Liver (tissue), 9 donors: ENCODE data around the gene GINS2. TPM values are rescaled to one million over a fixed set of nuclear protein-coding genes. Genes with fewer than 3 reads are reported as not detected.

Source experiments
- DNase-seq: peaks from one replicate; pipeline ENCODE4 v3.0.0-alpha.2; 2017; ENCODE audit warnings: low spot score
- H3K27ac ChIP-seq, 2 donors: one replicate each; pipeline ENCODE4 v1.7.0; 2013; ENCODE audit warnings: inconsistent platforms in 2 of 2, low read length in 2 of 2, control low read depth in 1 of 2, low read depth in 1 of 2, mild to moderate bottlenecking in 1 of 2
- H3K27me3 ChIP-seq, 4 donors: one replicate each; pipeline versions ENCODE4 v1.6.1 to v1.7.0; 2013; ENCODE audit warnings: low read length in 3 of 4, inconsistent platforms in 1 of 4, mild to moderate bottlenecking in 1 of 4, moderate library complexity in 1 of 4; ENCODE audit not compliant: control insufficient read depth in 4 of 4, insufficient read depth in 4 of 4
- H3K36me3 ChIP-seq, 4 donors: one replicate each; pipeline versions ENCODE4 v1.6.1 to v1.7.0; 2013; ENCODE audit warnings: low read length in 3 of 4, mild to moderate bottlenecking in 3 of 4, low read depth in 1 of 4, moderate library complexity in 1 of 4; ENCODE audit not compliant: control insufficient read depth in 4 of 4, insufficient read depth in 3 of 4
- H3K4me1 ChIP-seq, 4 donors: one replicate each; pipeline versions ENCODE4 v1.6.1 to v1.7.0; 2013; ENCODE audit warnings: low read length in 3 of 4, mild to moderate bottlenecking in 3 of 4, moderate library complexity in 1 of 4; ENCODE audit not compliant: control insufficient read depth in 4 of 4, insufficient read depth in 4 of 4
- H3K4me3 ChIP-seq, 3 donors: one replicate each; pipeline versions ENCODE4 v1.6.1 to v1.7.0; 2013; ENCODE audit warnings: low read length in 3 of 3, control low read depth in 1 of 3, low read depth in 1 of 3, mild to moderate bottlenecking in 1 of 3
- H3K9ac ChIP-seq, 2 donors: one replicate each; pipeline ENCODE4 v1.7.0; 2013; ENCODE audit warnings: low read length in 2 of 2, mild to moderate bottlenecking in 2 of 2, moderate library complexity in 2 of 2, control low read depth in 1 of 2, low read depth in 1 of 2
- H3K9me3 ChIP-seq, 4 donors: one replicate each; pipeline versions ENCODE4 v1.6.1 to v1.7.0; 2013; ENCODE audit warnings: low read length in 3 of 4; ENCODE audit not compliant: control insufficient read depth in 4 of 4
- CTCF ChIP-seq: fragments of 150-350 bp; IDR thresholded peaks from 2 replicates; pipeline ENCODE4 v1.5.1; 2017; ENCODE audit warnings: improper control_type of control experiment, low read depth, low read length; ENCODE audit not compliant: missing input control
- EGR1 ChIP-seq, 2 donors: IDR thresholded peaks; 2 replicates each; pipeline ENCODE4 v1.6.1; 2016 to 2018; ENCODE audit warnings: antibody characterized with exemption in 2 of 2, low read depth in 2 of 2
- GABPA ChIP-seq, 2 donors: IDR thresholded peaks in 1 of 2; conservative IDR thresholded peaks in 1 of 2; 2 replicates each; pipeline ENCODE4 v1.6.1; 2016; ENCODE audit warnings: antibody characterized with exemption in 2 of 2, mild to moderate bottlenecking in 1 of 2, moderate library complexity in 1 of 2
- HNF4A ChIP-seq, 2 donors: conservative IDR thresholded peaks; 2 replicates each; pipeline ENCODE4 v1.6.1; 2016; ENCODE audit warnings: antibody characterized with exemption in 2 of 2, mild to moderate bottlenecking in 2 of 2
- HNF4G ChIP-seq: IDR thresholded peaks from 2 replicates; pipeline ENCODE4 v1.6.1; 2016; ENCODE audit warnings: antibody characterized with exemption
- JUND ChIP-seq, 2 donors: IDR thresholded peaks; 2 replicates each; pipeline ENCODE4 v1.6.1; 2016; ENCODE audit warnings: antibody characterized with exemption in 2 of 2
- MAX ChIP-seq: IDR thresholded peaks from 2 replicates; pipeline ENCODE4 v1.6.1; 2016; ENCODE audit warnings: antibody characterized with exemption
- NR2F2 ChIP-seq: IDR thresholded peaks from 2 replicates; pipeline ENCODE4 v1.6.1; 2016; ENCODE audit warnings: antibody characterized with exemption
- RAD21 ChIP-seq, 2 donors: IDR thresholded peaks; 2 replicates each; pipeline ENCODE4 v1.6.1; 2016; ENCODE audit warnings: antibody characterized with exemption in 2 of 2, mild to moderate bottlenecking in 2 of 2
- REST ChIP-seq: IDR thresholded peaks from 2 replicates; pipeline ENCODE4 v1.6.1; 2016; ENCODE audit warnings: antibody characterized with exemption, mild to moderate bottlenecking
- RXRA ChIP-seq, 2 donors: IDR thresholded peaks; 2 replicates each; pipeline ENCODE4 v1.6.1; 2017 to 2018; ENCODE audit warnings: antibody characterized with exemption in 2 of 2, mild to moderate bottlenecking in 1 of 2
- SP1 ChIP-seq: IDR thresholded peaks from 2 replicates; pipeline ENCODE4 v1.6.1; 2018; ENCODE audit warnings: antibody characterized with exemption, mild to moderate bottlenecking
- ZBTB33 ChIP-seq: IDR thresholded peaks from 2 replicates; pipeline ENCODE4 v1.6.1; 2016; ENCODE audit warnings: antibody characterized with exemption
- WGBS: extraction: QIAGEN DNeasy Blood & Tissue Kit; methylation state at CpG from one replicate; pipeline ENCODE4 v1.1.7; 2013; 5-methylcytosine and 5-hydroxymethylcytosine counted together
- polyA plus RNA-seq, 2 donors: library from polyadenylated mRNA; stranded (reverse) in 1 of 2; unstranded in 1 of 2; fragments of 200-250 nt in 1 of 2; fragments of >200 nt in 1 of 2; fragmentation: Nextera tagmentation in 1 of 2; extraction: Ambion mirVana in 1 of 2; gene quantifications; one replicate each; pipeline versions ENCODE4 v1.2.1 to v1.2.3, GENCODE V29; 2013 to 2015
- total RNA-seq, 2 donors: library from RNA; depleted of rRNA; stranded (reverse); fragments of >200 nt; gene quantifications; one replicate each; pipeline ENCODE4 v1.2.3, GENCODE V29; 2014
- donor health status: healthy.
- donor health status: healthy.
- donor health status: healthy.
- donor health status: healthy.
- donor health status: healthy.

Gene GINS2
- total and polyA plus RNA-seq, 4 donors: 0.17 to 9.3 (median 0.86) TPM

- H3K9me3 ChIP-seq: no peaks in the 10 kb centered on the region
- peaks cover 0 to 14% (median 12%) of the 10 kb centered on the region in 4 donors for H3K36me3 ChIP-seq
- H3K27me3 ChIP-seq: no peaks in the 10 kb centered on the region
- TF ChIP-seq SP1: no peak
- no peak for TF ChIP-seq ZBTB33
- TF ChIP-seq HNF4G: no peak
- no peak for TF ChIP-seq NR2F2
- no peak for TF ChIP-seq HNF4A (conservative IDR thresholded peaks at IDR 0.05)
- no peak for TF ChIP-seq CTCF
- TF ChIP-seq GABPA (IDR thresholded peaks at IDR 0.05 in 1 of 2, conservative IDR thresholded peaks at IDR 0.05 in 1 of 2): no peak
- WGBS: 97% methylated on average over 7 of the region's 7 CpGs
- no peak for DNase-seq
- H3K9ac ChIP-seq: no peak overlapping the region
- H3K27ac ChIP-seq: no peak overlapping the region
- H3K4me1 ChIP-seq: peaks cover 12 to 46% (median 44%) of the 10 kb centered on the region in 4 donors
- H3K4me3 ChIP-seq: no peak overlapping the region
These were observed 12.3 kb downstream of the GINS2 start for GRCh38 chr16:85676466-85676865.

- no peak overlapping the region for H3K27ac ChIP-seq
- H3K4me1 ChIP-seq: peaks cover 8 to 35% (median 34%) of the 10 kb centered on the region in 4 donors
- no peak overlapping the region for H3K9ac ChIP-seq
- DNase-seq: no peak
- H3K27me3 ChIP-seq: no peaks in the 10 kb centered on the region
- TF ChIP-seq EGR1 (IDR thresholded peaks at IDR 0.05; ENCODE audit: low read depth in 2 of 2) (no peak), GABPA (IDR thresholded peaks at IDR 0.05 in 1 of 2, conservative IDR thresholded peaks at IDR 0.05 in 1 of 2) (no peak), CTCF (peak; percentile 36), MAX (no peak), JUND (IDR thresholded peaks at IDR 0.05) (no peak), HNF4G (no peak), RXRA (IDR thresholded peaks at IDR 0.05) (no peak), REST (no peak), SP1 (no peak), RAD21 (IDR thresholded peaks at IDR 0.05) (peak; percentile 38 to 55)
- WGBS: 62% methylated on average over 4 of the region's 4 CpGs
- H3K9me3 ChIP-seq: no peaks in the 10 kb centered on the region
- peaks cover 0 to 19% (median 17%) of the 10 kb centered on the region in 4 donors for H3K36me3 ChIP-seq
- no peak overlapping the region for H3K4me3 ChIP-seq
These were observed 13.4 kb downstream of the GINS2 start for GRCh38 chr16:85675251-85675874.
